A549 (cell line): ENCODE measurements around the gene KRT81.
A peak's percentile ranks its signal among the peaks of the same experiment; 100 is the strongest.

ENCODE experiments used
- CEBPB ChIP-seq, 2 experiments: fragments of >200 bp in 1 of 2; sonication (Bioruptor Twin) in 1 of 2; formaldehyde crosslinking in 1 of 2; IDR thresholded peaks; 2 replicates each; pipeline ENCODE4 v1.6.1; 2012 to 2016
- CHD4 ChIP-seq: fragments of 200-600 bp; sonication (generic); IDR thresholded peaks from 2 replicates; pipeline ENCODE4 v1.6.1; 2016; ENCODE audit warnings: antibody characterized with exemption, mild to moderate bottlenecking, borderline replicate concordance
- CTCF ChIP-seq: fragments of >200 bp; sonication (Bioruptor Twin); formaldehyde crosslinking; IDR thresholded peaks from 3 replicates; pipeline ENCODE4 v1.5.1; 2016
- HDAC2 ChIP-seq: fragments of 200-600 bp; sonication (generic); IDR thresholded peaks from 2 replicates; pipeline ENCODE4 v1.6.1; 2016
- HOXB13 ChIP-seq: fragments of 250-450 bp; sonication (Bioruptor Pico); IDR thresholded peaks from 2 replicates; pipeline ENCODE4 v1.5.0; 2020; ENCODE audit warnings: low read depth, mild to moderate bottlenecking, moderate library complexity
- JUN ChIP-seq, 2 experiments: fragments of >200 bp; sonication (Bioruptor Twin); formaldehyde crosslinking; IDR thresholded peaks; 2 replicates in 1 of 2; 3 replicates in 1 of 2; pipeline ENCODE4 v1.6.1; 2016 to 2017
- MAFK ChIP-seq: fragments of 450-650 bp; IDR thresholded peaks from 2 replicates; pipeline ENCODE4 v1.6.1; 2014; ENCODE audit not compliant: partially characterized antibody
- POLR2A ChIP-seq: IDR thresholded peaks from 2 replicates; pipeline ENCODE4 v1.6.1; 2012; ENCODE audit warnings: mild to moderate bottlenecking, low read length
- RAD21 ChIP-seq, 2 experiments: fragments of >200 bp in 1 of 2; sonication (Bioruptor Twin) in 1 of 2; formaldehyde crosslinking in 1 of 2; IDR thresholded peaks in 1 of 2; conservative IDR thresholded peaks in 1 of 2; 2 replicates in 1 of 2; 3 replicates in 1 of 2; pipeline ENCODE4 v1.6.1; 2012 to 2018; ENCODE audit warnings: inconsistent platforms in 1 of 2
- USF2 ChIP-seq: fragments of 450-650 bp; IDR thresholded peaks from 2 replicates; pipeline ENCODE4 v1.6.1; 2014; ENCODE audit warnings: antibody characterized with exemption
- TF ChIP-seq, protein P1 (sequence below): fragments of 200-600 bp; sonication (generic); IDR thresholded peaks from 2 replicates; pipeline ENCODE4 v1.6.1; 2016; ENCODE audit warnings: antibody characterized with exemption, mild to moderate bottlenecking, moderate library complexity

GRCh38 chr12:52254180-52254964 is 37.0 kb downstream of the KRT81 start:
- TF ChIP-seq, protein P1, sequence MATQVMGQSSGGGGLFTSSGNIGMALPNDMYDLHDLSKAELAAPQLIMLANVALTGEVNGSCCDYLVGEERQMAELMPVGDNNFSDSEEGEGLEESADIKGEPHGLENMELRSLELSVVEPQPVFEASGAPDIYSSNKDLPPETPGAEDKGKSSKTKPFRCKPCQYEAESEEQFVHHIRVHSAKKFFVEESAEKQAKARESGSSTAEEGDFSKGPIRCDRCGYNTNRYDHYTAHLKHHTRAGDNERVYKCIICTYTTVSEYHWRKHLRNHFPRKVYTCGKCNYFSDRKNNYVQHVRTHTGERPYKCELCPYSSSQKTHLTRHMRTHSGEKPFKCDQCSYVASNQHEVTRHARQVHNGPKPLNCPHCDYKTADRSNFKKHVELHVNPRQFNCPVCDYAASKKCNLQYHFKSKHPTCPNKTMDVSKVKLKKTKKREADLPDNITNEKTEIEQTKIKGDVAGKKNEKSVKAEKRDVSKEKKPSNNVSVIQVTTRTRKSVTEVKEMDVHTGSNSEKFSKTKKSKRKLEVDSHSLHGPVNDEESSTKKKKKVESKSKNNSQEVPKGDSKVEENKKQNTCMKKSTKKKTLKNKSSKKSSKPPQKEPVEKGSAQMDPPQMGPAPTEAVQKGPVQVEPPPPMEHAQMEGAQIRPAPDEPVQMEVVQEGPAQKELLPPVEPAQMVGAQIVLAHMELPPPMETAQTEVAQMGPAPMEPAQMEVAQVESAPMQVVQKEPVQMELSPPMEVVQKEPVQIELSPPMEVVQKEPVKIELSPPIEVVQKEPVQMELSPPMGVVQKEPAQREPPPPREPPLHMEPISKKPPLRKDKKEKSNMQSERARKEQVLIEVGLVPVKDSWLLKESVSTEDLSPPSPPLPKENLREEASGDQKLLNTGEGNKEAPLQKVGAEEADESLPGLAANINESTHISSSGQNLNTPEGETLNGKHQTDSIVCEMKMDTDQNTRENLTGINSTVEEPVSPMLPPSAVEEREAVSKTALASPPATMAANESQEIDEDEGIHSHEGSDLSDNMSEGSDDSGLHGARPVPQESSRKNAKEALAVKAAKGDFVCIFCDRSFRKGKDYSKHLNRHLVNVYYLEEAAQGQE, result no peak
- no peak for TF ChIP-seq MAFK
- no peak for TF ChIP-seq HDAC2
- no peak; a peak in 1 of 5 replicates for TF ChIP-seq RAD21 (conservative IDR thresholded peaks at IDR 0.05 in 1 of 2, IDR thresholded peaks at IDR 0.05 in 1 of 2)
- TF ChIP-seq JUN (IDR thresholded peaks at IDR 0.05), result no peak; a peak in 1 of 5 replicates
- TF ChIP-seq USF2, result no peak
- TF ChIP-seq CHD4, result no peak
- TF ChIP-seq CTCF, result no peak
- TF ChIP-seq HOXB13 (CRISPR knock-in tag), result no peak
- no peak for TF ChIP-seq CEBPB (IDR thresholded peaks at IDR 0.05)
- TF ChIP-seq POLR2A, result peak; percentile 28; the same call in 1 of the 2 replicates
